Chondrocyte (in vitro differentiated cells): ENCODE data around the gene ABCG4. TPM values are rescaled to one million over a fixed set of nuclear protein-coding genes. Genes with fewer than 3 reads are reported as not detected.
"Not testable (repeated sequence)": the region's sequence is repeated elsewhere in the genome, so short reads cannot be mapped to it uniquely, and the experiment has no call there.

ENCODE experiments used
- DNase-seq: peaks from one replicate; pipeline ENCODE4 v3.0.0; 2021; ENCODE audit warnings: mixed read lengths, low spot score
- H3K27ac Mint-ChIP-seq: one replicate; pipeline ENCODE4 v1.8.0; 2021; ENCODE audit warnings: mild to moderate bottlenecking, moderate library complexity, mixed read lengths; ENCODE audit not compliant: unreplicated experiment
- H3K27me3 Mint-ChIP-seq: 2 replicates; pipeline ENCODE4 v1.8.0; 2021; ENCODE audit warnings: low read depth, mixed read lengths
- H3K36me3 Mint-ChIP-seq: 2 replicates; pipeline ENCODE4 v1.8.0; 2021; ENCODE audit warnings: low read depth, mixed read lengths
- H3K4me1 Mint-ChIP-seq: 2 replicates; pipeline ENCODE4 v1.8.0; 2021; ENCODE audit warnings: low read depth, mild to moderate bottlenecking, mixed read lengths
- H3K4me3 Mint-ChIP-seq: one replicate; pipeline ENCODE4 v1.8.0; 2021; ENCODE audit warnings: mild to moderate bottlenecking, moderate library complexity, mixed read lengths; ENCODE audit not compliant: unreplicated experiment
- H3K9me3 Mint-ChIP-seq: 2 replicates; pipeline ENCODE4 v1.8.0; 2021; ENCODE audit warnings: low read depth, mixed read lengths
- total RNA-seq: library from RNA; stranded (reverse); gene quantifications from 3 replicates; pipeline ENCODE4 v1.2.1, GENCODE V29; 2021
- TF ChIP-seq, protein P1 (sequence below): fragments of 200-600 bp; sonication (generic); IDR thresholded peaks from 2 replicates; pipeline ENCODE4 v1.5.0; 2021; ENCODE audit warnings: antibody characterized with exemption, mild to moderate bottlenecking, moderate library complexity

ABCG4 gene
- total RNA-seq, 1 donor from 2014 or later: 2.0 TPM

DNA sequence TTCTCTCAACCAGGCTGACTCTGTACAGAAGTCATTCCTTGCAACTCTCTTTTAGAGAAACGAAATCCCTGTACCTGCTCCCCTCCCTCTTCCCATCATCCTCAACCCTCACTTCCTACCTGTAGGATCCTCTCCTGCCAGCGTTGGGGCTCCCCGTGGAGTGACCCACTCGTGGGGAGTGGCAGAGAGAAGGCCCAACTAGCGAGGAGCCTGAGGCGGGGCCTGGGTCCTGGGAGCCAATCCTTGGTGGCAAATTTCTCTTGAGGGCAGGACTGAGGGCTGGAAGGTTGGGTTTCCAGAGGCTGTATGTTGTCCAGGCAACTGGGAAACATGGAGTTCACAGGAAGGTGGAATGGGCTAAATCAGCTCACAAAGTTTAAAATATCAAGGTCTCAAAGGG is 46.8 kb downstream of the ABCG4 start:
- H3K27me3 Mint-ChIP-seq: no peaks in the 10 kb centered on the region
- H3K36me3 Mint-ChIP-seq: no peaks in the 10 kb centered on the region
- H3K4me1 Mint-ChIP-seq: no peaks in the 10 kb centered on the region
- peak; percentile 92 for DNase-seq
- H3K27ac Mint-ChIP-seq: no peak overlapping the region
- TF ChIP-seq, protein P1, sequence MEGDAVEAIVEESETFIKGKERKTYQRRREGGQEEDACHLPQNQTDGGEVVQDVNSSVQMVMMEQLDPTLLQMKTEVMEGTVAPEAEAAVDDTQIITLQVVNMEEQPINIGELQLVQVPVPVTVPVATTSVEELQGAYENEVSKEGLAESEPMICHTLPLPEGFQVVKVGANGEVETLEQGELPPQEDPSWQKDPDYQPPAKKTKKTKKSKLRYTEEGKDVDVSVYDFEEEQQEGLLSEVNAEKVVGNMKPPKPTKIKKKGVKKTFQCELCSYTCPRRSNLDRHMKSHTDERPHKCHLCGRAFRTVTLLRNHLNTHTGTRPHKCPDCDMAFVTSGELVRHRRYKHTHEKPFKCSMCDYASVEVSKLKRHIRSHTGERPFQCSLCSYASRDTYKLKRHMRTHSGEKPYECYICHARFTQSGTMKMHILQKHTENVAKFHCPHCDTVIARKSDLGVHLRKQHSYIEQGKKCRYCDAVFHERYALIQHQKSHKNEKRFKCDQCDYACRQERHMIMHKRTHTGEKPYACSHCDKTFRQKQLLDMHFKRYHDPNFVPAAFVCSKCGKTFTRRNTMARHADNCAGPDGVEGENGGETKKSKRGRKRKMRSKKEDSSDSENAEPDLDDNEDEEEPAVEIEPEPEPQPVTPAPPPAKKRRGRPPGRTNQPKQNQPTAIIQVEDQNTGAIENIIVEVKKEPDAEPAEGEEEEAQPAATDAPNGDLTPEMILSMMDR: no peak
- H3K9me3 Mint-ChIP-seq: no peaks in the 10 kb centered on the region
- no peak overlapping the region for H3K4me3 Mint-ChIP-seq

DNA sequence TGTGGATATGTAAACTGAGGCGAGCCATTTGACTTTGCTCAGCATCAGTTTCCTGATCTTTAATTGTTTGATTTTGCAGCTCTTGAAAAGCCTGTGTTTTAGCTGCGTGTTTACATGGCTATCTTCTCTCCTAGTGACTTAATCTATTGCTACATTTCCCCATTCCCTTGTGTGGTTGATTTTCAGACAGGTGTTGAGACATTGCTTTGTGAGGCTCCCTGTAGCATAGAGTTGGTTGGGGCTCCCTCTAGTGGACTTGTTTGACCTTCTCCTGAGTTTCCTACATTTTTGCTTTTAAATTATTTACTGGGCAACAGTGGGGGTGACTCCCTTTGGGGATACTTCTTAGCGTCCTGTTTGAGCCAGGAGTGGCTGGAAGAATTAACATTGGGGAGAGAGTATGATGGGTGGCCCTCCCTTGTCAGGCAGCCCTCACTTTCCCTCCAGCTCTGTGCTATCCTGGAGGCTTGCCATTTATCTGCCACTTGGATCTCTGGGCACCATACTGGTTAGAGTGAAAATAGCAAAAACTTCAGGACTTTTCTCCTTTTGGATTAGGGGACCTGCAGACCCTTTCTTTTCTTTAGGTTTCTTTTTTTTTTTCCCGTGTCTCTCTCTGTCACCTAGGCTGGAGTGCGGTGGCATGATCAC is 48.1 kb downstream of the ABCG4 start:
- H3K4me3 Mint-ChIP-seq: no peak overlapping the region
- H3K4me1 Mint-ChIP-seq: no peaks in the 10 kb centered on the region
- no peaks in the 10 kb centered on the region for H3K36me3 Mint-ChIP-seq
- no peaks in the 10 kb centered on the region for H3K27me3 Mint-ChIP-seq
- H3K9me3 Mint-ChIP-seq: no peaks in the 10 kb centered on the region
- DNase-seq: no peak
- TF ChIP-seq, protein P1: peak; percentile 92
- H3K27ac Mint-ChIP-seq: no peak overlapping the region

DNA sequence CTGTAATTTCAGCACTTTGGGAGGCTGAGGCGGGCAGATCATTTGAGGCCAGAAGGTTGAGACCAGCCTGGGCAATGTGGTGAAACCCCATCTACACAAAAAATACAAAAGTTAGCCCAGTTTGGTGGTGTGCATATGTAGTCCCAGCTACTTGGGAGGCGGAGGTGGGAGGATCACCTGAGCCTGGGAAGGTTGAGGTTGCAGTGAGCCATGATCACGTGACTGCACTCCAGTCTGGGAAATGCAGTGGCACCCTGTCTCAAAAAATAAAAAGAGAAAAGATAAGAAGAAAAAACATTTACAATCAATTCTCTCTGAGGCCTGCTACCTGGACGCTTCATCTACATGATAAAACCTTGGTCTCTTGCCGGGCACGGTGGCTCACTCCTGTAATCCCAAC is 50.1 kb downstream of the ABCG4 start:
- Mint-ChIP-seq H3K9me3 (no peaks in the 10 kb centered on the region), H3K36me3 (no peaks in the 10 kb centered on the region), H3K4me3 (no peak overlapping the region), H3K27ac (no peak overlapping the region), H3K27me3 (no peaks in the 10 kb centered on the region), H3K4me1 (no peaks in the 10 kb centered on the region)
- TF ChIP-seq, protein P1: no peak
- DNase-seq: peak; percentile 40

DNA sequence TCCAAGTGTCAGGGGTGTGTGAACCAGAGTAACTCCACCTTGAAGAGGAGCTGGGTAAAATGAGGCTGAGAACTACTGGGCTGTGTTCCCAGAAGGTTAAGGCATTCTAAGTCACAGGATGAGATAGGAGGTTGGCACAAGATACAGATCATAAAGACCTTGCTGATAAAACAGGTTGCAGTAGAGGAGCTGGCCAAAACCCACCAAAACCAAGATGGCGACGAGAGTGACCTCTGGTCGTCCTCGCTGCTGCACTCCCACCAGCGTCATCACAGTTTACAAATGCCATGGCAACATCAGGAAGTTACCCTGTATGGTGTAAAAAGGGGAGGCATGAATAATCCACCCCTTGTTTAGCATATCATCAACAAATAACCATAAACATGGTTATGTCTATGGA is 52.4 kb downstream of the ABCG4 start:
- H3K4me3 Mint-ChIP-seq, H3K36me3 Mint-ChIP-seq, H3K9me3 Mint-ChIP-seq, H3K27ac Mint-ChIP-seq, H3K27me3 Mint-ChIP-seq, H3K4me1 Mint-ChIP-seq: not testable (repeated sequence)
- DNase-seq: peak; percentile 9

DNA sequence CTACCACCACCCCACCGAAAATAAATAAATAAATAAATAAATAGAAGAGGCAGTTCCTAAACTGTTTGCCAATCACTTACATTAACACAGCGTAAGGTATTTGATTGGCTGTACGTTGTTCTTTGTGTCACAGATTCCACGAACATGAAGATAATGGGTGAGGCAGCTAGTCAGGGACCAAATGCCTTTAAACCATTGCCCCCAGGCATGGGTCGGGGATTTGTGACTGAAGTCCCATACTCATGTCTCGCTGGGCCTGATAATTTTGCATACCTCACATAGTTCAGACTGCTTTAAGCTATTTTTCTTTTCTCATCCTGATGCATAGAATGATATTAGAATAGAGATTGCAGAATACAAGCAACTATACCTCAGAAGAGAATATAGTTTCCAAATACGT is 53.7 kb downstream of the ABCG4 start:
- Mint-ChIP-seq H3K4me3 (no peak overlapping the region), H3K4me1 (peaks cover 12% of the 10 kb centered on the region), H3K36me3 (no peaks in the 10 kb centered on the region), H3K27me3 (no peaks in the 10 kb centered on the region), H3K9me3 (no peaks in the 10 kb centered on the region), H3K27ac (no peak overlapping the region)
- no peak for DNase-seq
- TF ChIP-seq, protein P1: no peak

DNA sequence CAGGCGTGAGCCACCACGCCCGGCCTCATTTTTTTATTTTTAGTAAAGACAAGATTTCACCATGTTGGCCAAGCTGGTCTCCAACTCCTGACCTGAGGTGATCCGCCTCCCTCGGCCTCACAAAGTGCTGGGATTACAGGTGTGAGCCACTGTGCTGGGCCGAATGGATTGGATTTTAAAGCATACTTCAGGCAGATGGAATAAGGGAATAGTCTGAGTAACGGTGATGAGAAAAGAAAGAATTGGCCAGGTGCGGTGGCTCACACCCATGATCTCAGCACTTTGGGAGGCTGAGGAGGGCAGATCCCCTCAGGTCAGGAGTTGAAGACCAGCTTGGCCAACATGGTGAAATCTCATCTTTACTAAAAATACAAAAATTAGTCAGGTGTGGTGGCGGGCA is 55.2 kb downstream of the ABCG4 start:
- Mint-ChIP-seq H3K4me1 (peaks cover 24% of the 10 kb centered on the region), H3K27me3 (no peaks in the 10 kb centered on the region), H3K27ac (no peak overlapping the region), H3K9me3 (no peaks in the 10 kb centered on the region), H3K36me3 (no peaks in the 10 kb centered on the region), H3K4me3 (no peak overlapping the region)
- DNase-seq: peak; percentile 25
- TF ChIP-seq, protein P1: no peak
